Cardiac septum (tissue), 1 donor: ENCODE measurements around the gene SH3BGR. TPM values are rescaled to one million over a fixed set of nuclear protein-coding genes. Genes with fewer than 3 reads are reported as not detected.
"Not testable (repeated sequence)": the region's sequence is repeated elsewhere in the genome, so short reads cannot be mapped to it uniquely, and the experiment has no call there.

ENCODE experiments used
- DNase-seq: peaks from one replicate; pipeline ENCODE4 v3.0.0-alpha.2; 2020; ENCODE audit warnings: low spot score
- intact Hi-C: fragments of 100-400 bp; cut with DNase I; formaldehyde crosslinking; loops from one replicate; pipeline ENCODE4 v1.14.0; 2022
- total RNA-seq: library from RNA; stranded (reverse); fragmentation: NEBNext Ultra II Directional; extraction: Animal tissue kit (Norgen Biotek cat#: 25700); gene quantifications from one replicate; pipeline ENCODE4 v1.2.1, GENCODE V29; 2021
- donor health status: DM: no; HTN: no; CAD: no.

SH3BGR gene
- total RNA-seq, 1 donor from 2014 or later, result 209 TPM

DNA sequence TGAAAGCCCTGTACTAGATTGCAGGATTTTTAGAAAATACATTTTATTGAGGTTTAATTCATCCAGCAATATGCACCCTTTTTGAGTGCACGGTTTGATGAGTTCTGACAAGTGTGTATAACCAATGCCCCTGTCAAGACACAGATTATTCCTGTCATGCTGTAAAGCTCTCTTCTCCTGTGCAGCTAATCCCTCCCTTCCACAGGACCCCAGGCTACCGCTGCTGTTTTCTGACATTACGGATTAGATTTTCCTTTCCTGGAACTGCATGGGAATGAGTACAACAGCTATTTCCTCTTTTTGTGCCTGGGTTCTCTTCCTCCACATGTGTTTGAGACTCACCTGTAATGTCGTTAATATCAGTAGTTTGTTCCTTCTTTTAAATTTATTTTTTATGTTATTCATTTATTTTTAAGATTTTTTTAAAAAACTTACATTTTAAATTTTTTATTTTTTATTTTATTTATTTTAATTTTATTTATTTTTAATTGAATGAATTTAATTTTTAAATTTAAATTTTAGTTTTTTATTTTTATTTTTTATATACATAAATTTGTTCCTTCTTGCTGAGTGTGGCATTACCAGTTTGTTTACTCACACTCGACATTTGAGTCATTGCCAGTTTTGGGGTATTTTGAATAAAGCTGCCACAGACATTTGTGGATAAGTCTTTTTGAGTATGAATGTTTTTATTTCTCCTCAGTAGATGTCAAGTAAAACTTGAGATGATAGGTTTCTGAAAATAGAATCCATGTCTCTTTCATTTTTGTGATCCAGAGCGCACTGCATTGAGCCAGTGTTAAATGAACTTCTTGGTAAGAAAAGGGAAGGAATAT is 82.0 kb downstream of the SH3BGR start:
- intact Hi-C loops, result loop anchor here (10.0 kb wide), 1 partner anchor 81 kb away; the partner anchor contains the start of gene B3GALT5

GRCh38 chr21:39535646-39536437 is 84.1 kb downstream of the SH3BGR start:
- no peak for DNase-seq
- intact Hi-C loops, result loop anchor here (10.0 kb wide), 1 partner anchor 79 kb away; the partner anchor contains the start of gene B3GALT5

More for the DNA sequence above, 82.0 kb downstream of the SH3BGR start:
- DNase-seq, result no peak

DNA sequence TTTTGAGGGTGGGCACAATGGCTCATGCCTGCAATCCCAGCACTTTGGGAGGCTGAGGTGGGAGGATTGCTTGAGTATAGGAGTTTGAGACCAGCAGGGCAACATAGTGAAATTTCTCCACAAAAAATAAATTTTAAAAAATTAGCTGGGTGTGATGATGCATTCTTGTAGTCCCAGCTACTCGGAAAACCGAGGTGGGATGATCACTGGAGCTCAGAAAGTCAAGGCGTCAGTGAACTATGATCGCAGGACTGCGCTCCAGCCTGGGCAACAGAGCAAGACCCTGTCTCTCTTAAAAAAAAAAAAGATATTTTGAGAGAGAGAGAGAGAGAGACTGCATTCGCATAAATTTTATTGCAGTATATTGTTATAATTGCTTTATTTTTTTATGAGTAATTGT is 85.1 kb downstream of the SH3BGR start:
- DNase-seq, result no peak
- intact Hi-C loops, result loop anchor here (10.0 kb wide), 1 partner anchor 78 kb away; the partner anchor contains the start of gene B3GALT5

GRCh38 chr21:39537571-39537970 is 85.8 kb downstream of the SH3BGR start:
- DNase-seq, result no peak
- intact Hi-C loops, result loop anchor here (10.0 kb wide), 1 partner anchor 77 kb away; the partner anchor contains the start of gene B3GALT5

GRCh38 chr21:39538453-39539042 is 86.8 kb downstream of the SH3BGR start:
- no peak for DNase-seq
- intact Hi-C loops, result loop anchor here (10.0 kb wide), 1 partner anchor 76 kb away; the partner anchor contains the start of gene B3GALT5

DNA sequence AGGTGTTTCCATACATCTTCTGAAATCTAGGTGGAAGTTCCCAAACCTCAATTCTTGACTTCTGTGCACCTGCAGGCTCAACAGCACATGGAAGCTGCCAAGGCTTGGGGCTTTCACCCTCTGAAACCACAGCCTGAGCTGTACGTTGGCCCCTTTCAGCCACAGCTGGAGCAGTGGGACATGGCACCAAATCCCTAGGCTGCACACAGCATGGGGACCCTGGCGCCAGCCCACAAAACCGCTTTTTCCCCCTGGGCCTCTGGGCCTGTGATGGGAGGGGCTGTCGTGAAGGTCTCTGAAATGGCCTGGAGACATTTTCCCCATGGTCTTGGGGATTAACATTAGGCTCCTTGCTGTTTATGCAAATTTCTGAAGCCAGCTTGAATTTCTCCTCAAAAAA is 88.6 kb downstream of the SH3BGR start:
- DNase-seq, intact Hi-C loops: not testable (repeated sequence)

- no peak for DNase-seq
- intact Hi-C loops, result no loop called here
Observed at GRCh38 chr21:39542736-39543135, 91.0 kb downstream of the SH3BGR start.

DNA sequence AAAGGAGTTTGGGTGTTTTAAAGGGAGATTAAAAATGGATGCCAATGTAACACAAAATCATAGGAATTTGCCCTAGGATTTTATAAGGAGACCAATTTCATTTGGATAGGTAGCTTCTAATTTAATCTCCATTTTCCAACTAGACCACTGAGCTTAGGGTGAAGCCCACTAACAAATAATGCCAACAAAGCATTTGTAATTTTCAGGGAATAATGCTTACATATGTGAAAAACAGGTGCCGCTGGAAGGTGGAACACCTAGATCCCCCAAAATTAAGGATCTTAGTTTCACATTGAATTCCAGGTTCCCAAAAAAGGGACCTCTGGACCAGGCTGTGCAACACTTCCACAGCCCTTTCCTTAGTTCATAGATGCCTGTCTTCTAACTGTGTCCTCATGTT is 94.8 kb downstream of the SH3BGR start:
- intact Hi-C loops, result no loop called here
- no peak for DNase-seq

DNA sequence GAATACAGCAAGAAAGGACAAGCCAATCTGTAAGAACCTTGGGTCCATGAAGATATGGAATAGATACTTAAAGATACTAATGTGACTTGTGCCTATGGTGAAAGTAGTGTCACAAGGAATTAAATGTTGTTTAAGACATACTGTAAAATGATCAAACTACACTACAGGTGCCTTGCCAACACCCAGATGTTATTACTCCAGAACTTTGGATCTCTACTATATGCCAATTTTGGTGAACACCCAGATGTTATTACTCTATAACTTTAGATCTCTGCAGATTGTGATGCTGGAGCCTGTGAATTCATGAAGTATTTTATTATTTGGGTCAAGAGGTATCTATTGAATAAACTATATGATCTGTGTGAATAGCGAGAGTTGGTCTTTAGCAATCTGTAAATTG is 101.1 kb downstream of the SH3BGR start:
- no peak for DNase-seq
- intact Hi-C loops, result no loop called here

DNA sequence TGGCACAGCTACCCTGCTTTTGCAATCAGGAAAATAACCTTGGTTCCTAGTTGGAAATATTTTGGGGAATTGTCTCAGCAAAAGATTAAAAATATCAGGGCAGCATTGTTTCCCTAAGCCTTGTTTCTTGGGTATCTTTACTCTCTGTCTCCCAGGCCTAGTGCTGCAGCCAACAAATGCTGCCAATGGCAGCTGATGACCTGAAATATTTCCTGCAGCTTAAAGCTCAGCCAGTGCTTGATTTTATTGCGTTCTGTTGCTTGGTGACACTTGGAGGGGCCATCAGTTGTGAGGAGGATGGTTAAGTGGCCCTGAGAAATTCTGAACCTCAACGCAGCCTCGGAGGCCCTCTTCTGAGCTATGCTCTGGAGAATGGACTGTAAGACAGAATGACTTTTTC is 101.6 kb downstream of the SH3BGR start:
- intact Hi-C loops, result no loop called here
- DNase-seq, result no peak

DNA sequence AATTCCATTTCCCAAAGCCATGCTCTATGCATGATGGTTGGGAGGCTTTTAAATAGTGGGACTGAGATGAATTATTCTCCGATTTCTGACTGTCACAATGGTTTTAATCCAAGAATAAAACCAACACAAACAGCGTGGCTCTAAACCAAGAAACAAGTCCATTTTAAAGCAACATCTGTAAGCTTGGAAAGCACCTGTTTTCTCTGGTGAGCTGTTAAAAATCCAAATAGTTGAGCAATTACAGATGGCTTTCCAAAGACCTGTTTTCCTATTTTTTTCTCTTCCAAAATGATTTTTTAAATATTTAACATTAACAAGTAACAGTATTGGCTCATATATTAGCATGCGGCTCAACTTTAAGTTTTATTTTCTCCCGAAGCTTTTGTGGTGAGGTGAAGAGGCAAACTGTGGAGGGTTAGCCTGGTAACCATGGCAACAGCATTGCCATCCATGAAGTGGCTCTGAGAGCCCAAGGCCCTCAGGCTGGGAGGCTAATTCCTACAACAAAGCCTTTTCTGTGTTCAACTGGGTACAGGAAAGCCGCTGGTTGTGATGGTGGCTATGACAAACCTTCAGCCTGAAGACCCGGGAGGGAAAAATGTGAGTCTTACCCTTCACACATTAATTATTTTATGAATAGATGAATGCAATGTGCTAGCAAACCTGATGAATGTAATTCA is 104.3 kb downstream of the SH3BGR start:
- intact Hi-C loops, result no loop called here
- no peak for DNase-seq

DNA sequence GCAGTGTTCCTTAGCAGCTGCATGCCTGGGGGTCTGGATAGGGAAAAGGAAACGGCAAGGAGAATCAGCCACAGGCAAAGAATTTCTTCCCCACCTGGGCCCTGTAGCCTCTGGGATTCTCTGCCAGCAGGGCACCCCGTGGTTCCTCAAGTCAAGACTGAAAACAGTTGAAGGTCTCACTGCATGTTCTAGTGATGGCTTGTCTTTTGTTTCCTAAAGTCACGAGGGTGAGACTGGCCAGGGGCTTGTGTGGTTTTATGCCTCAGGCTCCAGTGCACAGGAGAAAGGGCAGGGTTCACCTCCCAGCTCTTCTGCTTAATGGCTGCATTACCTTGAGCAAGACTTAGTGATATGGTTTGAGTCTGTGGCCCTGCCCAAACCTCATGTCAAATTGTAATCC is 107.7 kb downstream of the SH3BGR start:
- DNase-seq, result no peak
- intact Hi-C loops, result no loop called here

DNA sequence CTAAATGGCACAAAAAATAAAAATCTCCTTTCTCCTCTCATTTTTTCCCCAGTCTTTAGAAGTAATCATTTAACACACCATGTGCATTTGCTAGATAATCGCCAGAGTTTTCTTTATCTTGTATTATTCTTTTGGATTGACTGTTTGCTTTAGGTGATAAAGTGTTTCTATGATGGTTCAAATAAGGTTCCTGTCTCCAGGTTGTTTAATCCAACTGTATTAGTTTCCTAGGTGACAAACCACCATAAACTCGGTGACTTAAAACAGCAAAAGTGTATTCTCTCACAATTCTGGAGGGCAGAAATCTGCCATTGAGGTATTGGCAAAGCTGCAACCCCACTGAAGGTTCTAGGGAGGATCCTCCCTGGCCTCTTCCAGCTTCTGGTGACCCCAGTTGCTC is 109.4 kb downstream of the SH3BGR start:
- intact Hi-C loops, result no loop called here
- no peak for DNase-seq

- intact Hi-C loops, result no loop called here
Observed at GRCh38 chr21:39562791-39563770, 111.3 kb downstream of the SH3BGR start.

DNA sequence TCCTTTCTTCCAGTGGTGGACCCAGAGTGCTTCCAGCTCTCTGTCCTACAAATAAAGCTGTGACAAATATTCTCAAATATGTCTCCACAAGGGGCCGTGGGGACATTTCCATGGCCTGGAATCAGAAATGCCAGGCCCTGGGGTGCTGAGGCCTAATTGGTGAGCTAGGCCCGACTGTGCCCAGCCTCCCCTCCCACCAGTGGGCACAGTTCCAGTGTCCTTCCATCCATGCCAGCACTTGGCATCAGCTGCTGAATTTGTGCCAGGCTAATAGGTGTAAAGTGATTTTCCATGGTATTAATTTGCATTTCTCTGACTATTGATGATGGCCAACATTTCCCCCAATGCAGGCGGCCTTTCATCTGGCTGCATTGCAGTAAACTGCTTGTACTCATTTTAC is 112.4 kb downstream of the SH3BGR start:
- intact Hi-C loops, result no loop called here
- no peak for DNase-seq

More at GRCh38 chr21:39562791-39563770, 111.3 kb downstream of the SH3BGR start:
- no peak for DNase-seq
